Nucleus accumbens (tissue), 56 donors: ENCODE measurements around the gene MID1.

Experiments
- DNase-seq, 56 donors: peaks; one replicate each; lab custom pipeline; 2025; lab: John Stamatoyannopoulos, UW

The MID1 gene

GRCh38 chrX:10534611-10535010 lies 85.8 kb downstream of the MID1 start:
- DNase-seq, result no peak

DNA sequence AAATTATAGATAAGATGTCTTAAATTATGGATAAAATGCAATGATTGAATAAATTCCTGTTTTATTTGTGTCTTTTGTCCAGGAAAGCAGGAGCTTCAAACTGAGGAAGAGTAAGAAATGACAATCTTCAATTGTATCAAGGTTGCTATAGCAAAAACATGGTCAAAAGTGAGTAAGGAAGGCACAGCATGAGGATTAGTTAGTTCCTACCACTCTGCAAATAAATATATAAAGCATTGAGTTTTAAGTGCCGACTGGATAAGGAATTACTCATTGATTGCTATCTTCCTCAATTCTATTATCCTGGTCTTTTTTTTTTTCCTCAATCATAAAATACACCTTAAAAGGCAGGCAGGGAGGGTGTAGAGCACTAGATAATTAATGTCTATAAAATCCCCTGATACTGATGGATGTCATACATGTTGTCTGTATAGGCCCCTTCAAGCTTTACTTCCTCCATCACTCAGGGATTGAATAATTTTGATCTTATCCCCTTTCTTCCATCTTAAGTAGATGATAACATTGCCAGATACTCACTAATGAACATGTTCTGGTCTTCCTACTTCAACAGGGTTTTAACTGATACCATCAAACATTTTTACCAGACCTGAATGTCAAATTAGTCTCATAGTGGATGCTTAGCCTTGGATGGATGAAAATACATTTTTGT lies 86.6 kb downstream of the MID1 start:
- DNase-seq, result no peak

GRCh38 chrX:10531927-10532326 lies 88.5 kb downstream of the MID1 start:
- no peak for DNase-seq

DNA sequence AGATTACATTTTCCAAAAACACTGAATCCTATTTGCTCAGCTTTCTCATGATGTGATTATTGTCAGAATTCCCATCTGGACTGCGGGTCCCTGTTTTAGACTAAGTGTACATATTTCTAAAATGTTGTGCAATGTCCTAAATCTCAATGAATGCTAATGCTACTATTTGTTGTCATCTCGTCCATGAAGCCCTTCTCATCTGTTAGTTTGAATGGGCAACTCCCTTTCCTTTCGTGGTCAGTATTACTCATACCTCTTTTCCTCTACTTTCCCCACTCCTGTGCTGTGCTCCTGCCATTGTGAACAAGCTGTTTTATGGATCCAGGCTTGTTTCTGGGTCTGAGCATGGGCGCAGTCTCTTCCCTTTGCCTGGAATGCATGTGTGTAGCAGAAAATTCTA lies 91.0 kb downstream of the MID1 start:
- no peak for DNase-seq

GRCh38 chrX:10526451-10526850 lies 93.9 kb downstream of the MID1 start:
- DNase-seq, result no peak

GRCh38 chrX:10525381-10526120 lies 94.8 kb downstream of the MID1 start:
- no peak for DNase-seq

- DNase-seq, result no peak
These were observed 95.8 kb downstream of the MID1 start for GRCh38 chrX:10524578-10524977.

GRCh38 chrX:10519761-10520160 lies 100.6 kb downstream of the MID1 start:
- no peak for DNase-seq

- DNase-seq, result no peak
These were observed 101.1 kb downstream of the MID1 start for GRCh38 chrX:10519278-10519677.

- no peak for DNase-seq
These were observed 102.3 kb downstream of the MID1 start for GRCh38 chrX:10518073-10518472.

GRCh38 chrX:10516781-10517322 lies 103.5 kb downstream of the MID1 start:
- no peak for DNase-seq

- no peak for DNase-seq
These were observed 105.5 kb downstream of the MID1 start for GRCh38 chrX:10514891-10515290.

DNA sequence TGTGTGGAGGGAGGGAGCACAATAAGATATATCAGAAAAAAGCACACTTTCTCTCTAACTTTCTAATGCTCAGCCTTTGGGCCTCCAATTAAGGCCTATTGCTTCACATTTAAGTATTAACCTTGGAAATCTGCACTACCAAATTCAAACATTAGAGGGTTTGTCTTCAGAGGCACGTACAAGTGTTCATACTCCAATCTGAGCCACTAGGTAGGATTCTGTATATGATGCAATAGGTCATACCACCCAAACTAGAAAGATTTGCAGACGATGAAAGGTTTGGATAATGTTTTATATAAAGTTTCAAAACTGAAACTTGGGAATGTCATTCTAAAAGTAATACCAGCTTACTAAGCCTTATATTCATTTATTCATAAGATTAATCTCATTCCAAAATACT lies 106.4 kb downstream of the MID1 start:
- no peak for DNase-seq

GRCh38 chrX:10512741-10513140 lies 107.6 kb downstream of the MID1 start:
- DNase-seq, result no peak

DNA sequence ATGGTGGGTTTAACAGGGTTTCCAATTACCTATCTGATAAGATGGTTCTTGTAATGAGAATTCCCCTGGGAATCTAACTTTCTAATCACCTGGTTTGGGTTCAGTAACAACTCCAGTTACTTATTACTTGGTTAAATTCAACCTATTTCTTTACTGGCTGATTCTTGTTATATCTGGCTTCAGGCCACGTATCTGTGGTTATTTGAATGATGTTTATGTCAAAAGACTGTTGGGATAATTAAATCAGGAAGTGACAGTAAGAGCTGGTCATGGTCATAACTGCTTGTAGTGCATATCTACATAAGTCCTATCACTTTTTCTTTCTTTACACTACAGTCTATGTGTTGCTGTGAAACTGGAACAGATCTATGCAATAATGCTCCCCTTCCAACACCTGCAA lies 108.1 kb downstream of the MID1 start:
- no peak for DNase-seq

DNA sequence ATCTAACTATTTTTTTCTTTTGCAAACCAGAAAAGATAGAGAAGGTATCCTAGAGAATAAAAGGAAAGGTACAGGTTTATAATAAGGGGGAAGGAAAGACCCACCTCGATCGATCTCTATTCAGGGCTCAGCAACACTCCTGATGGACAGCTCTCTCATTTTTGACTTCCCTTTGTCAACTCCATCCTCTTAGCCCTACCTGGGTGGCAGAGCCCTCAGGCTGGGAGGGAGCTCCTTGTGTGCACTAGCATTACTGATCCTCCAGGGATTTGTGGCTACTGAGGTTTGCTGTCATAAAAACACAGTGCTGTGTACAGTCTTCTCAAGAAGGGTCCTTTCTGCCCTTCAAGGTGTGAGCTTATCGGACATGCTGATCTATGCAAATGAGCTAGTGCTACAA lies 111.0 kb downstream of the MID1 start:
- no peak for DNase-seq

- no peak for DNase-seq
These were observed 111.5 kb downstream of the MID1 start for GRCh38 chrX:10508891-10509290.

- DNase-seq, result no peak
These were observed 112.5 kb downstream of the MID1 start for GRCh38 chrX:10507876-10508275.

DNA sequence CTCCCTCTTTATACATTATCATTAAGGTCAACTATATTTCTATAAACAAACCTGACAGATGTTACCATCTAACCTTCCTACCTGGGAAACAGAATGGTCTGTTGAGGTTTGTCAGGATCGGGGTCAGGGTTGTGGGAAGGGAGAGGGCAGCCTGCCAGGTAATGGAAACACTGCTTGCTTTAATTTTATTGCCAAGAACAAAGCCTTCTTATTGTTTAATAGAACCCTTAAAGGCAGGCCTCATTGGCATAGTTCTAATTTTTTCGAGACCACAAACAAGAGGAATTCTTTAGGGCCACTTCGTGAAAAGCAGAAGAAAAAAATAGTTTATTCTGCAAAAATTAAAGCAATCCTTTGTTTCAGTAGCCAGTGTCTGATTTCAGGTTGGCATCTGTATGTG lies 113.2 kb downstream of the MID1 start:
- no peak for DNase-seq

- DNase-seq, result no peak
These were observed 113.6 kb downstream of the MID1 start for GRCh38 chrX:10506781-10507180.

DNA sequence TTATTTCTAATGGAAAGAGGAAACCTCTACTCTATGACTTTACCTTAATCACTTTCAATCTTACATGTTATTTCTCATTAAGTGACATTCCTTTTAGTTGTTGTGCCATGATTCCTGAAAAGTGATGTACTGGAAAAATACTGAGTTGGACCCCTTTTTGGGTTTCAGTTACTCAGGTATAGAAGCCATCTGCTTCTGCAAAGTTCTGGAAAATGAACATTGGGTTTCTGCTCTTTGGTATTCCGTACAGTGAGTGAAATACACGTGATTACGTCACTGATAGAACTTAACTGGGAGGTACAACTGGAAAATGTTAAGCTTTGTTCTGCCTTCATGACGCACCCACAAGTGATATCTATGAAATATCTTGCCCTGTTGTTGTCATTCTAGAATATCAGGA lies 114.7 kb downstream of the MID1 start:
- no peak for DNase-seq

DNA sequence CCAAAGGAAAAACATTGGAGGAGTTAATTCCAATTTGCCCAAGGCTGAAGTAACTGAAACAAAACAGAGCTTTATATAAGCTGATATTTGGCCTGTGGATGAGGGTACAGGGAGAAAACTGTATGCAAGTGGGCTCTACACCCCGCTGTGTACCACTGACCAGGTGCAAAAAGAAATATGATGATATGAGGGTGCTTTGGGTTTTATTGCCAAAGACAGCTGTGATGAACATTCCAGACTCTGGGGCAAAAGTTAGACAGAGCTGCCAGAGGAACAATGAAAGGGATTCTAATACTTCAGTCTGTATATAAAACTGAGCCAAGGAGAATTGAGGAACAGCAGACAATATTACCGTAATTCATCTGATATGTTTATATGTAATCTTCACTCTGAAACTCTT lies 117.4 kb downstream of the MID1 start:
- no peak for DNase-seq
